ENCODE results near the gene RAB3GAP1. TPM values are rescaled to one million over a fixed set of nuclear protein-coding genes. Genes with fewer than 3 reads are reported as not detected.

The RAB3GAP1 gene
- total and polyA plus RNA-seq, 2 donors (not counting 1 experiment from before 2014, with no cell fraction given): 15.6 to 62.2 TPM

DNA sequence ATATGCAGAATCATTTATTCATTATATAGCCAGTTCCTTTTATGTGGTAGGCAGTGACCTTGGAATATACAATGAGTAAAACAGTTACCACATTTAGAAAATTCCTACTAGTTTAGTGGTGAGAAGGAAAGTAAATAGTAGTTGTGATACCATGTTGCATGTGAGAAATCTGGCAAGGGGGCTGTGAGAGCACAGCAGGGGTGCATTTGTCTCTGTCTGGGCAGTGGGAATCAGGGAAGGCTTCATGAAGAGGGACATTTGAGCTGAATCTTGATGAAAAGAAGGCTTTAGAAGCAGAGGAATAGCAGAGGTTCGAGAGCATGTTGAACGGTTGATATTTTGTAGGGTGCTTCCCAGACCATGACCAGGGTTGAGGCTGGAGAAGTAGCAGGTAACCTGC is 78.7 kb downstream of the RAB3GAP1 start:
- Histone ChIP-seq H3K79me2 (ENCODE audit: control insufficient read depth, insufficient read depth, low read length) (no peaks in the 10 kb centered on the region), H3K9ac (ENCODE audit: low read length) (no peak overlapping the region), H3K27me3 (replicated peaks in 1 of 4; ENCODE audit: control extremely low read depth in 1 of 4, control insufficient read depth in 3 of 4, insufficient read depth in 4 of 4, low read length in 3 of 4) (no peaks in the 10 kb centered on the region), H4K20me1 (ENCODE audit: control insufficient read depth, insufficient read depth, low read length, poor library complexity, severe bottlenecking) (no peaks in the 10 kb centered on the region), H3K27ac (ENCODE audit: low read length in 2 of 2) (no peak overlapping the region), H3K4me2 (replicated peaks; ENCODE audit: low read depth, low read length, poor library complexity, severe bottlenecking) (no peak overlapping the region), H3K36me3 (replicated peaks in 1 of 2; ENCODE audit: control extremely low read depth in 1 of 2, control insufficient read depth in 1 of 2, extremely low read depth in 1 of 2, insufficient read depth in 2 of 2, low read length in 1 of 2) (peaks cover 20 to 67% of the 10 kb centered on the region in 2 experiments), H3K4me3 (ENCODE audit: control extremely low read depth in 1 of 5, extremely low read depth in 1 of 5, insufficient read depth in 1 of 5, low read depth in 2 of 5, low read length in 4 of 5) (no peak overlapping the region), H3K4me1 (ENCODE audit: control insufficient read depth in 2 of 2, insufficient read depth in 2 of 2, low read length in 2 of 2) (no peaks in the 10 kb centered on the region), H3K9me3 (ENCODE audit: control extremely low read depth in 1 of 3, control insufficient read depth in 2 of 3, insufficient read depth in 1 of 3, low read length in 2 of 3) (no peaks in the 10 kb centered on the region), H2AFZ (ENCODE audit: insufficient read depth, low read depth, low read length, poor library complexity, severe bottlenecking) (no peak overlapping the region)
- Mint-ChIP-seq H3K4me1 (no peaks in the 10 kb centered on the region), H3K27me3 (no peaks in the 10 kb centered on the region), H3K27ac (no peak overlapping the region), H3K4me3 (no peak overlapping the region), H3K9me3 (ENCODE audit: insufficient read depth) (no peaks in the 10 kb centered on the region)
- TF ChIP-seq EZH2 (IDR thresholded peaks at IDR 0.05; ENCODE audit: borderline replicate concordance, insufficient read depth, low read depth, low read length, poor library complexity, severe bottlenecking): no peak
- TF ChIP-seq, protein P1, sequence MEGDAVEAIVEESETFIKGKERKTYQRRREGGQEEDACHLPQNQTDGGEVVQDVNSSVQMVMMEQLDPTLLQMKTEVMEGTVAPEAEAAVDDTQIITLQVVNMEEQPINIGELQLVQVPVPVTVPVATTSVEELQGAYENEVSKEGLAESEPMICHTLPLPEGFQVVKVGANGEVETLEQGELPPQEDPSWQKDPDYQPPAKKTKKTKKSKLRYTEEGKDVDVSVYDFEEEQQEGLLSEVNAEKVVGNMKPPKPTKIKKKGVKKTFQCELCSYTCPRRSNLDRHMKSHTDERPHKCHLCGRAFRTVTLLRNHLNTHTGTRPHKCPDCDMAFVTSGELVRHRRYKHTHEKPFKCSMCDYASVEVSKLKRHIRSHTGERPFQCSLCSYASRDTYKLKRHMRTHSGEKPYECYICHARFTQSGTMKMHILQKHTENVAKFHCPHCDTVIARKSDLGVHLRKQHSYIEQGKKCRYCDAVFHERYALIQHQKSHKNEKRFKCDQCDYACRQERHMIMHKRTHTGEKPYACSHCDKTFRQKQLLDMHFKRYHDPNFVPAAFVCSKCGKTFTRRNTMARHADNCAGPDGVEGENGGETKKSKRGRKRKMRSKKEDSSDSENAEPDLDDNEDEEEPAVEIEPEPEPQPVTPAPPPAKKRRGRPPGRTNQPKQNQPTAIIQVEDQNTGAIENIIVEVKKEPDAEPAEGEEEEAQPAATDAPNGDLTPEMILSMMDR (IDR thresholded peaks at IDR 0.05): no peak
- no peak for DNase-seq
- no peak for ATAC-seq (ENCODE audit: low read depth)
- POLR2A ChIA-PET: no interaction called here
- intact Hi-C loops (cut with micrococcal nuclease): no loop called here
- CTCF ChIA-PET: no interaction called here
- WGBS (ENCODE audit: insufficient coverage): 75% methylated on average over 2 of the region's 2 CpGs

DNA sequence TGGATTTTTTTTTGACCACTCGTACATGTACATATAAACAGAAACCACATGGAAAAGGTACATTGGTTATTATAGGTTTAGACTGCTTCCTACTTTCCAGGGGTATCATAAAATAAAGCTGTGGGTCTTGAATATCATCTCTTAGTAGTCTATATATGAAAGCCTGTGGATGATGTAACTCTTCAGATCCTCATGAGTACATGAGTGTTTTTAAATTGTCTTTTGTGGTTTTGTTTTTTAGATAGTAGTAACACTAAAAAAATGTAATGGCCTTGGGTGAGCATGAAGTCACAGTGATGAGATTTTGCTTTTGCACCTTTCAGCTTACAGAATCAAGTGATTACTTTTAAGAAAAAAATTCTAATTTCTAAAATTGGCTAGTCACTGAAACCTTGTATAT is 80.2 kb downstream of the RAB3GAP1 start:
- TF ChIP-seq, protein P1 (IDR thresholded peaks at IDR 0.05): no peak
- no peak for TF ChIP-seq EZH2 (IDR thresholded peaks at IDR 0.05; ENCODE audit: borderline replicate concordance, insufficient read depth, low read depth, low read length, poor library complexity, severe bottlenecking)
- Histone ChIP-seq H3K4me1 (ENCODE audit: control insufficient read depth in 2 of 2, insufficient read depth in 2 of 2, low read length in 2 of 2) (no peaks in the 10 kb centered on the region), H3K4me3 (ENCODE audit: control extremely low read depth in 1 of 5, extremely low read depth in 1 of 5, insufficient read depth in 1 of 5, low read depth in 2 of 5, low read length in 4 of 5) (no peak overlapping the region), H3K9ac (ENCODE audit: low read length) (no peak overlapping the region), H2AFZ (ENCODE audit: insufficient read depth, low read depth, low read length, poor library complexity, severe bottlenecking) (no peak overlapping the region), H3K9me3 (ENCODE audit: control extremely low read depth in 1 of 3, control insufficient read depth in 2 of 3, insufficient read depth in 1 of 3, low read length in 2 of 3) (no peaks in the 10 kb centered on the region), H3K79me2 (ENCODE audit: control insufficient read depth, insufficient read depth, low read length) (no peaks in the 10 kb centered on the region), H3K27me3 (replicated peaks in 1 of 4; ENCODE audit: control extremely low read depth in 1 of 4, control insufficient read depth in 3 of 4, insufficient read depth in 4 of 4, low read length in 3 of 4) (no peaks in the 10 kb centered on the region), H3K4me2 (replicated peaks; ENCODE audit: low read depth, low read length, poor library complexity, severe bottlenecking) (no peak overlapping the region), H3K36me3 (replicated peaks in 1 of 2; ENCODE audit: control extremely low read depth in 1 of 2, control insufficient read depth in 1 of 2, extremely low read depth in 1 of 2, insufficient read depth in 2 of 2, low read length in 1 of 2) (peaks cover 20 to 73% of the 10 kb centered on the region in 2 experiments), H3K27ac (ENCODE audit: low read length in 2 of 2) (no peak overlapping the region), H4K20me1 (ENCODE audit: control insufficient read depth, insufficient read depth, low read length, poor library complexity, severe bottlenecking) (no peaks in the 10 kb centered on the region)
- DNase-seq (no peak), ATAC-seq (ENCODE audit: low read depth) (no peak)
- WGBS (ENCODE audit: insufficient coverage): no CpG with 5 or more reads among the region's 1 CpG
- ChIA-PET POLR2A (no interaction called here), CTCF (no interaction called here)
- no peak overlapping the region for H3K4me3 Mint-ChIP-seq
- no peak overlapping the region for H3K27ac Mint-ChIP-seq
- H3K27me3 Mint-ChIP-seq: no peaks in the 10 kb centered on the region
- H3K9me3 Mint-ChIP-seq (ENCODE audit: insufficient read depth): no peaks in the 10 kb centered on the region
- no peaks in the 10 kb centered on the region for H3K4me1 Mint-ChIP-seq
- intact Hi-C loops (cut with micrococcal nuclease): no loop called here
